ENCODE measurements around the gene SPCS2. TPM values are rescaled to one million over a fixed set of nuclear protein-coding genes. Genes with fewer than 3 reads are reported as not detected.

The SPCS2 gene
- polyA plus RNA-seq, 1 donor (not counting 4 experiments of a cell fraction or from before 2014, with no cell fraction given), result 207 TPM

GRCh38 chr11:74937696-74938475, 11.2 kb upstream of the SPCS2 start:
- Histone ChIP-seq H3K9me3 (ENCODE audit: control insufficient read depth, low read depth, low read length) (no peaks in the 10 kb centered on the region), H3K9me1 (ENCODE audit: control insufficient read depth, extremely low read depth, insufficient read depth, low read length) (no peaks in the 10 kb centered on the region), H3K36me3 (ENCODE audit: control insufficient read depth in 2 of 2, extremely low read depth in 1 of 2, insufficient read depth in 2 of 2, low read length in 2 of 2) (peaks cover 10 to 22% of the 10 kb centered on the region in 2 experiments), H3K79me2 (ENCODE audit: control insufficient read depth, insufficient read depth, low read length) (no peaks in the 10 kb centered on the region), H2AFZ (ENCODE audit: control insufficient read depth, low read length) (no peak overlapping the region), H3K9ac (ENCODE audit: control insufficient read depth, extremely low read depth, insufficient read depth, low read length) (no peak overlapping the region), H3K4me1 (ENCODE audit: control insufficient read depth, extremely low read depth, insufficient read depth, low read length) (peaks cover 26% of the 10 kb centered on the region), H3K27me3 (ENCODE audit: control insufficient read depth, extremely low read depth, insufficient read depth, low read length) (no peaks in the 10 kb centered on the region), H3K4me3 (ENCODE audit: control insufficient read depth in 2 of 3, extremely low read depth in 1 of 3, insufficient read depth in 2 of 3, low read depth in 1 of 3, low read length in 3 of 3) (no peak overlapping the region), H3K4me2 (ENCODE audit: control insufficient read depth, extremely low read depth, insufficient read depth, low read depth, low read length) (no peak overlapping the region), H3K27ac (ENCODE audit: control insufficient read depth, insufficient read depth, low read length) (peak overlapping the region; percentile 7), H4K20me1 (ENCODE audit: control insufficient read depth, extremely low read depth, insufficient read depth, low read length) (no peaks in the 10 kb centered on the region)
- no peak for TF ChIP-seq CTCF (optimal IDR thresholded peaks at IDR 0.05 in 1 of 3, IDR thresholded peaks at IDR 0.05 in 1 of 3, conservative IDR thresholded peaks at IDR 0.05 in 1 of 3; ENCODE audit: extremely low read depth in 1 of 3, insufficient read depth in 2 of 3, low read length in 3 of 3)
- no peak for TF ChIP-seq EZH2 (IDR thresholded peaks at IDR 0.05; ENCODE audit: low read length)
- dilution Hi-C loops (cut with MboI; ENCODE audit: extremely low pct_ligation_motif_present, low sequenced_read_pairs), result no loop called here
- no peak for FAIRE-seq
- DNase-seq (ENCODE audit: low read depth, low spot score), result no peak

GRCh38 chr11:74941492-74941891, 7.6 kb upstream of the SPCS2 start:
- FAIRE-seq (no peak), DNase-seq (ENCODE audit: low read depth, low spot score) (no peak)
- Histone ChIP-seq H3K9ac (ENCODE audit: control insufficient read depth, extremely low read depth, insufficient read depth, low read length) (no peak overlapping the region), H3K9me1 (ENCODE audit: control insufficient read depth, extremely low read depth, insufficient read depth, low read length) (no peaks in the 10 kb centered on the region), H4K20me1 (ENCODE audit: control insufficient read depth, extremely low read depth, insufficient read depth, low read length) (no peaks in the 10 kb centered on the region), H3K36me3 (ENCODE audit: control insufficient read depth in 2 of 2, extremely low read depth in 1 of 2, insufficient read depth in 2 of 2, low read length in 2 of 2) (peaks cover 4 to 6% of the 10 kb centered on the region in 2 experiments), H3K4me3 (ENCODE audit: control insufficient read depth in 2 of 3, extremely low read depth in 1 of 3, insufficient read depth in 2 of 3, low read depth in 1 of 3, low read length in 3 of 3) (no peak overlapping the region), H2AFZ (ENCODE audit: control insufficient read depth, low read length) (no peak overlapping the region), H3K9me3 (ENCODE audit: control insufficient read depth, low read depth, low read length) (no peaks in the 10 kb centered on the region), H3K4me2 (ENCODE audit: control insufficient read depth, extremely low read depth, insufficient read depth, low read depth, low read length) (no peak overlapping the region), H3K79me2 (ENCODE audit: control insufficient read depth, insufficient read depth, low read length) (no peaks in the 10 kb centered on the region), H3K4me1 (ENCODE audit: control insufficient read depth, extremely low read depth, insufficient read depth, low read length) (peaks cover 45% of the 10 kb centered on the region), H3K27me3 (ENCODE audit: control insufficient read depth, extremely low read depth, insufficient read depth, low read length) (no peaks in the 10 kb centered on the region), H3K27ac (ENCODE audit: control insufficient read depth, insufficient read depth, low read length) (no peak overlapping the region)
- no peak for TF ChIP-seq EZH2 (IDR thresholded peaks at IDR 0.05; ENCODE audit: low read length)
- peak in 1 of 3 experiments; percentile 32 for TF ChIP-seq CTCF (optimal IDR thresholded peaks at IDR 0.05 in 1 of 3, IDR thresholded peaks at IDR 0.05 in 1 of 3, conservative IDR thresholded peaks at IDR 0.05 in 1 of 3; ENCODE audit: extremely low read depth in 1 of 3, insufficient read depth in 2 of 3, low read length in 3 of 3)
- dilution Hi-C loops (cut with MboI; ENCODE audit: extremely low pct_ligation_motif_present, low sequenced_read_pairs), result no loop called here
